Measurements from ENCODE around the gene RND2. TPM values are rescaled to one million over a fixed set of nuclear protein-coding genes. Genes with fewer than 3 reads are reported as not detected.

RND2 gene
- total and polyA plus RNA-seq, 2 of the 13 experiments (the other 11 are each of a cell fraction or from before 2014, with no cell fraction given), result 0.05 to 0.11 TPM

DNA sequence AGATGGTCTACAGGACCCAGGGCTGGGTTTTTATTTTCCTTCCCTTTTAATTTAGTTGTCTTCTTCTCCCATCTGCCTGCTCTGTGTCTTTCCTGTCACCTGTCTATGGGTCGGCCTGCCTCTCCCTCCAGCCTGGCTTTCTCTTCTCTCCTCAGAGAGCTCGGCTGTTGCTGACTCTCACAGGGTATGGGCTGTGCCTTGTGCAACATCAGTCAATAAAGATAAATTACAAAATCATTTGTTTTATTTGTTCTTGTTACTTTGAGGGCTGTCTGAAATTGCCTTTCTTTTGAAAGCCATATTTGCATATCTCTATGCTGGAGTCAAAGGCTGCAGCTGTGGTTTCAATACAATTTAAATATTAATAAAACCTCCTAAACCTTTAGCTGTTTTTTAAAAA lies 15.6 kb downstream of the RND2 start (continued):
- TF ChIP-seq HNF1A (IDR thresholded peaks at IDR 0.05; ENCODE audit: low read depth) (peak; percentile 43; the same call in 1 of the 2 replicates), HNF1A (CRISPR knock-in tag; IDR thresholded peaks at IDR 0.05; ENCODE audit: borderline replicate concordance) (no peak), ZNF615 (CRISPR knock-in tag; IDR thresholded peaks at IDR 0.05; ENCODE audit: borderline replicate concordance) (no peak), NR2F6 (IDR thresholded peaks at IDR 0.05) (no peak), NR2F6 (CRISPR knock-in tag; IDR thresholded peaks at IDR 0.05) (no peak), ZNF44 (CRISPR knock-in tag; IDR thresholded peaks at IDR 0.05) (no peak), FOXM1 (CRISPR knock-in tag; IDR thresholded peaks at IDR 0.05) (no peak), HOXA3 (CRISPR knock-in tag; IDR thresholded peaks at IDR 0.05) (0 out of 2 replicates have a peak, but pooled peaks have one; percentile 17), ZNF672 (CRISPR knock-in tag; IDR thresholded peaks at IDR 0.05) (no peak), HOXA9 (CRISPR knock-in tag; IDR thresholded peaks at IDR 0.05; ENCODE audit: borderline replicate concordance) (no peak), FOXO1 (CRISPR knock-in tag; IDR thresholded peaks at IDR 0.05) (no peak), PCBP1 (IDR thresholded peaks at IDR 0.05; ENCODE audit: borderline replicate concordance, low read depth, low read length) (no peak), SALL1 (CRISPR knock-in tag; IDR thresholded peaks at IDR 0.05) (peak; percentile 29; the same call in 1 of the 2 replicates), CREBL2 (CRISPR knock-in tag; IDR thresholded peaks at IDR 0.05; ENCODE audit: borderline replicate concordance) (no peak), MTF1 (CRISPR knock-in tag; IDR thresholded peaks at IDR 0.05) (no peak), FOXA3 (CRISPR knock-in tag; IDR thresholded peaks at IDR 0.05) (peak; percentile 63), ZNF367 (CRISPR knock-in tag; IDR thresholded peaks at IDR 0.05; ENCODE audit: borderline replicate concordance) (no peak), SATB2 (CRISPR knock-in tag; IDR thresholded peaks at IDR 0.05) (no peak), FOXP4 (CRISPR knock-in tag; IDR thresholded peaks at IDR 0.05) (peak; percentile 37; the same call in 1 of the 2 replicates), SP4 (CRISPR knock-in tag; IDR thresholded peaks at IDR 0.05) (0 out of 2 replicates have a peak, but pooled peaks have one; percentile 24)
- TF ChIP-seq, protein P1, sequence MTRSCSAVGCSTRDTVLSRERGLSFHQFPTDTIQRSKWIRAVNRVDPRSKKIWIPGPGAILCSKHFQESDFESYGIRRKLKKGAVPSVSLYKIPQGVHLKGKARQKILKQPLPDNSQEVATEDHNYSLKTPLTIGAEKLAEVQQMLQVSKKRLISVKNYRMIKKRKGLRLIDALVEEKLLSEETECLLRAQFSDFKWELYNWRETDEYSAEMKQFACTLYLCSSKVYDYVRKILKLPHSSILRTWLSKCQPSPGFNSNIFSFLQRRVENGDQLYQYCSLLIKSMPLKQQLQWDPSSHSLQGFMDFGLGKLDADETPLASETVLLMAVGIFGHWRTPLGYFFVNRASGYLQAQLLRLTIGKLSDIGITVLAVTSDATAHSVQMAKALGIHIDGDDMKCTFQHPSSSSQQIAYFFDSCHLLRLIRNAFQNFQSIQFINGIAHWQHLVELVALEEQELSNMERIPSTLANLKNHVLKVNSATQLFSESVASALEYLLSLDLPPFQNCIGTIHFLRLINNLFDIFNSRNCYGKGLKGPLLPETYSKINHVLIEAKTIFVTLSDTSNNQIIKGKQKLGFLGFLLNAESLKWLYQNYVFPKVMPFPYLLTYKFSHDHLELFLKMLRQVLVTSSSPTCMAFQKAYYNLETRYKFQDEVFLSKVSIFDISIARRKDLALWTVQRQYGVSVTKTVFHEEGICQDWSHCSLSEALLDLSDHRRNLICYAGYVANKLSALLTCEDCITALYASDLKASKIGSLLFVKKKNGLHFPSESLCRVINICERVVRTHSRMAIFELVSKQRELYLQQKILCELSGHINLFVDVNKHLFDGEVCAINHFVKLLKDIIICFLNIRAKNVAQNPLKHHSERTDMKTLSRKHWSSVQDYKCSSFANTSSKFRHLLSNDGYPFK (CRISPR knock-in tag; IDR thresholded peaks at IDR 0.05; ENCODE audit: borderline replicate concordance), result no peak
- TF ChIP-seq, protein P2, sequence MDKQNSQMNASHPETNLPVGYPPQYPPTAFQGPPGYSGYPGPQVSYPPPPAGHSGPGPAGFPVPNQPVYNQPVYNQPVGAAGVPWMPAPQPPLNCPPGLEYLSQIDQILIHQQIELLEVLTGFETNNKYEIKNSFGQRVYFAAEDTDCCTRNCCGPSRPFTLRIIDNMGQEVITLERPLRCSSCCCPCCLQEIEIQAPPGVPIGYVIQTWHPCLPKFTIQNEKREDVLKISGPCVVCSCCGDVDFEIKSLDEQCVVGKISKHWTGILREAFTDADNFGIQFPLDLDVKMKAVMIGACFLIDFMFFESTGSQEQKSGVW (CRISPR knock-in tag; IDR thresholded peaks at IDR 0.05; ENCODE audit: borderline replicate concordance), result no peak

Measured in HepG2 (cell line).